Bronchial epithelial cell (primary cell): ENCODE results near the gene SLC7A11. TPM values are rescaled to one million over a fixed set of nuclear protein-coding genes. Genes with fewer than 3 reads are reported as not detected.

Experiments used
- DNase-seq: peaks from one replicate; pipeline ENCODE4 v3.0.0-alpha.2; 2010; ENCODE audit warnings: low read depth
- FAIRE-seq: peaks from 2 replicates; lab custom pipeline; 2011; peaks lifted over from hg19 to GRCh38; lab: Jason Lieb, UNC
- H3K27me3 ChIP-seq: 2 replicates; pipeline ENCODE4 v1.5.1; 2011; ENCODE audit warnings: low read length; ENCODE audit not compliant: control insufficient read depth, insufficient read depth
- H3K36me3 ChIP-seq: 2 replicates; pipeline ENCODE4 v1.5.1; 2011; ENCODE audit warnings: low read length; ENCODE audit not compliant: control insufficient read depth, insufficient read depth
- H3K4me3 ChIP-seq: 2 replicates; pipeline ENCODE4 v1.5.1; 2011; ENCODE audit warnings: mild to moderate bottlenecking, low read depth, low read length, control low read depth
- total RNA-seq: library from RNA; depleted of rRNA; stranded (reverse); fragments of >200 nt; gene quantifications from 2 replicates; pipeline ENCODE4 v1.2.1, GENCODE V29; 2014
- TF ChIP-seq, protein P1 (sequence below): IDR thresholded peaks from 2 replicates; pipeline ENCODE4 v1.5.1; 2011; ENCODE audit warnings: mild to moderate bottlenecking, moderate library complexity, low read length, control low read depth, inconsistent platforms; ENCODE audit not compliant: insufficient read depth, severe bottlenecking

The SLC7A11 gene
- total RNA-seq, 1 donor from 2014 or later: 129 TPM

DNA sequence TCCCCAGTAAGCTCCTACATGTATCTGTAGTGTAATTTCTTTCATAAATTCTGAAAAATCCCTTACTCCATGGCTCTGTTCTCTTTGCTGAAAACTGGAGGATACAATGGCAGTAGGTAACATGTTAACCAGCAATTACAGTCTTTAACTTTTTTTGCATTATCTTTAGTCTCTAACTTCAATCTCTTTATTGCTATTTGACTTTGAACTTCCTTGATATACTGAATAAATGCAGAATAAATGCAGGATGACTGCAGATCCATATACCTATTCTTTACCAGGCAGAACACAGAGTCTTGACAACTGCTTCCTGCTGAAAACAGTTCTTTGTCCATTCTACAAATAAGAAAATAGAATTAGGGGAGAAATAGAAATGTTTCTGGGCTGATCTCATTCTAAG lies 101.3 kb downstream of the SLC7A11 start:
- H3K27me3 ChIP-seq: no peaks in the 10 kb centered on the region
- FAIRE-seq (no peak), DNase-seq (no peak)
- no peaks in the 10 kb centered on the region for H3K36me3 ChIP-seq
- TF ChIP-seq, protein P1, sequence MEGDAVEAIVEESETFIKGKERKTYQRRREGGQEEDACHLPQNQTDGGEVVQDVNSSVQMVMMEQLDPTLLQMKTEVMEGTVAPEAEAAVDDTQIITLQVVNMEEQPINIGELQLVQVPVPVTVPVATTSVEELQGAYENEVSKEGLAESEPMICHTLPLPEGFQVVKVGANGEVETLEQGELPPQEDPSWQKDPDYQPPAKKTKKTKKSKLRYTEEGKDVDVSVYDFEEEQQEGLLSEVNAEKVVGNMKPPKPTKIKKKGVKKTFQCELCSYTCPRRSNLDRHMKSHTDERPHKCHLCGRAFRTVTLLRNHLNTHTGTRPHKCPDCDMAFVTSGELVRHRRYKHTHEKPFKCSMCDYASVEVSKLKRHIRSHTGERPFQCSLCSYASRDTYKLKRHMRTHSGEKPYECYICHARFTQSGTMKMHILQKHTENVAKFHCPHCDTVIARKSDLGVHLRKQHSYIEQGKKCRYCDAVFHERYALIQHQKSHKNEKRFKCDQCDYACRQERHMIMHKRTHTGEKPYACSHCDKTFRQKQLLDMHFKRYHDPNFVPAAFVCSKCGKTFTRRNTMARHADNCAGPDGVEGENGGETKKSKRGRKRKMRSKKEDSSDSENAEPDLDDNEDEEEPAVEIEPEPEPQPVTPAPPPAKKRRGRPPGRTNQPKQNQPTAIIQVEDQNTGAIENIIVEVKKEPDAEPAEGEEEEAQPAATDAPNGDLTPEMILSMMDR: no peak
- H3K4me3 ChIP-seq: no peak overlapping the region

DNA sequence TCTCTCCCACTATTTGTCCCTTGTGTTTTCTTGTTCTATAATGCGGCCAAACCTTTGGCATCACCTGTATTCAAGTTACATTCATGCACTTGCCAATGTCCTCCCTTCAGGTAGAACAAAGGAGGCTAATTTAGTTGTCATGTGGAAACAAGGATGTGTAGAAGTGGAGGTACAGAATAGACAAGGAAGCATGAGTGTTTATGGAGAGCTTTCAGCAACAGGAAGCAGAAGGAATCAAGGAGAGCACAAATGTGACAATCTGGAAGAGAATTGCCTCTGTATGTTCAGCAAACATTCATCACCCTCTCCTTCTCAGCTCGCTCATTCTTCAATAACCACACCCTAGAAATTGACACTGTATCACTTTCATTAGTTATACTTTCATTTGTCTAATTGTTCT lies 103.4 kb downstream of the SLC7A11 start:
- Histone ChIP-seq H3K36me3 (no peaks in the 10 kb centered on the region), H3K27me3 (no peaks in the 10 kb centered on the region), H3K4me3 (no peak overlapping the region)
- TF ChIP-seq, protein P1: no peak
- peak; percentile 76 for FAIRE-seq
- DNase-seq: no peak

DNA sequence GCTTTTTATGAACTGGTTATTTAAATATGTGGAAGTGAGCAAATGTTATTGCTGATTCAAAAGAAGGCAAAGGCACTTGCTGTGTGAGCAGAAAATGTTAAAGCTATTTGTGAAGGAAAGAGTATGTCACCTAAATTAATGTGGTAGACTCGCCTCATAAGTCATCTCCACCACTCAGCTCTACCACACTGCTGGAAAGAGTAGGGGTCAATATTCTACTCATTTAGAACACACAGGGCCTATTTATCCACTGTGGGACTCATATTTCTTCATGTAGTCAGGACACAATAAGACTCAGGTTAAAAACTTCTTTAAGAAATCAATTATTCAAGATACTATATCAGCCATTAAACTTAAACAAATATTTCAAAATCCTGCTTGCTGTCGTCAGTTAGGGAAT lies 106.5 kb downstream of the SLC7A11 start:
- Histone ChIP-seq H3K4me3 (no peak overlapping the region), H3K27me3 (no peaks in the 10 kb centered on the region), H3K36me3 (no peaks in the 10 kb centered on the region)
- TF ChIP-seq, protein P1: no peak
- DNase-seq: no peak
- FAIRE-seq: no peak

DNA sequence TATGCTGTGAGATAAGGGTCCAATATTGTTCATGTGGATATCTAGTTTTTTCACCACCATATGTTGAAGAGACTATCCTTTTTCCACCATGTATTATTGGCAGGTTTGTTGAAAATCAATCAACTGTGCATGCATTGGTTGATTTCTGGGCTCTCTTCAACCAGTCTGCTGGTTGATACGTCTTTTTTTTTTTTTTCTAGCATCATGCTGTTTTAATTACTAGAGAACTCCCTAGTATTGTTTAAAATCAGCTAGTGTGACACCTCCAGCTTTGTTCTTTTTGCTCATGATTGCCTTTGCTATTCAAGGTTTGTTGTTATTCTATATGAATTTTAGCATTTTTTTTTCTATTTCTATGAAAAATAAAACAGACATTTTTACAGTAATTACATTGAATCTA lies 123.9 kb downstream of the SLC7A11 start:
- TF ChIP-seq, protein P1: no peak
- no peak overlapping the region for H3K4me3 ChIP-seq
- FAIRE-seq (no peak), DNase-seq (no peak)
- no peaks in the 10 kb centered on the region for H3K27me3 ChIP-seq
- H3K36me3 ChIP-seq: no peaks in the 10 kb centered on the region

DNA sequence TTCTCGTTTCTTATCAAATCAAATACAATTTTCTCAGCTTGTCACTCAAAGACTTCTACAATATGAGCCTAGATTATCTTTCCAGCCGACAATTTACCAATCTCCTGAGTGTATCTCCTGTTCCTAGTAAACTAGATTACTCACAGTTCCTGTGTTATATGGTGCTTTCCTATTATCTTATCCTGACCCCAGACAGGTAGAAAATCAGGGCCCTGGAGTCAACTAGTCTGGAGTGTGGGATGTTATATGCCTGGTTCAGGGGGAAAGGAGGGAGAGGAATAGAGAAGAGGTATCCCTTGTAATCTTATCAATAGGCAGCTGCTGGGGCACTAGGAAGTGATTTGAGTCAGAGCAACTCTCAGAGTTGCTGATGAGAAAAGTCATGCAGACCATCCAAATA lies 127.1 kb downstream of the SLC7A11 start:
- no peak for DNase-seq
- FAIRE-seq: no peak
- H3K36me3 ChIP-seq: no peaks in the 10 kb centered on the region
- no peak overlapping the region for H3K4me3 ChIP-seq
- H3K27me3 ChIP-seq: no peaks in the 10 kb centered on the region
- TF ChIP-seq, protein P1: no peak

DNA sequence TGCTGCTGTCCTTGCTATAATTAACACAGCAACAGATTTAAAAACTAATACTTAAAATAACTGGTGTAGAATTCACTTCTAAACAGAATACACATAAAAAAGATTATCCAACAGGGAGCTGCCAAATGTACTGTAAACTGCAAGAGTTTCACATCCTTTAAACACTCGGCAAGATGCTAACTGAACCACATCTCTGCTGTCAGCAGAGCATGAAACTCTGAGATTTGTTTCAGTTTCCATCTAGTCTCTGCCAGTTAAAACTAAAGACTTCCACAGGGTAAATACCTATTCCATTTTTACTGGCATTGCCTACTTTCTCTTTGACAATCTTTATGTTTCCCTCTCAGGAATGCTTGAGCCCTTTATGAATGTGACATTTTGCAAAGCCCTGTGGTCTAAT lies 127.7 kb downstream of the SLC7A11 start:
- H3K36me3 ChIP-seq: no peaks in the 10 kb centered on the region
- H3K4me3 ChIP-seq: no peak overlapping the region
- TF ChIP-seq, protein P1: no peak
- DNase-seq: no peak
- no peaks in the 10 kb centered on the region for H3K27me3 ChIP-seq
- FAIRE-seq: no peak
